HepG2 (cell line): ENCODE results near the gene ECSIT.

Source experiments
- AKAP8 ChIP-seq: sonication (generic); formaldehyde crosslinking; IDR thresholded peaks from 2 replicates; pipeline ENCODE4 v1.5.1; 2020; ENCODE audit warnings: mild to moderate bottlenecking, missing genetic modification reagents
- ATF2 ChIP-seq: sonication (generic); formaldehyde crosslinking; IDR thresholded peaks from 2 replicates; pipeline ENCODE4 v1.4.0; 2020; ENCODE audit warnings: missing genetic modification reagents
- BHLHE40 ChIP-seq: IDR thresholded peaks from 2 replicates; pipeline ENCODE4 v1.6.1; 2011; ENCODE audit warnings: low read length, improper control_type of control experiment
- CBX2 ChIP-seq, 2 experiments: fragments of 200-600 bp in 1 of 2; sonication (generic); formaldehyde crosslinking in 1 of 2; IDR thresholded peaks; 2 replicates each; pipeline versions ENCODE4 v1.7.0 to v1.8.1; 2018 to 2022; ENCODE audit warnings: low read depth in 2 of 2, low read length in 1 of 2, mild to moderate bottlenecking in 1 of 2, missing genetic modification reagents in 1 of 2
- CREB1 ChIP-seq, 2 experiments: fragments of 450-650 bp in 1 of 2; IDR thresholded peaks; 2 replicates each; pipeline ENCODE4 v1.6.1; 2016 to 2017; ENCODE audit warnings: control low read depth in 1 of 2, mild to moderate bottlenecking in 1 of 2, missing compliant biosample characterization in 1 of 2, missing genetic modification characterization in 1 of 2
- CTCF ChIP-seq: sonication (generic); formaldehyde crosslinking; IDR thresholded peaks from 2 replicates; pipeline ENCODE4 v1.5.0; 2020; ENCODE audit warnings: mild to moderate bottlenecking, missing genetic modification reagents, moderate library complexity
- EZH2 ChIP-seq: conservative IDR thresholded peaks from 2 replicates; pipeline ENCODE4 v1.6.1; 2012; ENCODE audit warnings: mild to moderate bottlenecking, low read depth, low read length, moderate library complexity
- MAX ChIP-seq: IDR thresholded peaks from 2 replicates; pipeline ENCODE4 v1.6.1; 2012; ENCODE audit warnings: inconsistent platforms
- PRDM15 ChIP-seq: sonication (generic); formaldehyde crosslinking; IDR thresholded peaks from 2 replicates; pipeline ENCODE4 v1.4.0; 2020; ENCODE audit warnings: missing genetic modification reagents
- RXRA ChIP-seq: sonication (generic); formaldehyde crosslinking; IDR thresholded peaks from 2 replicates; pipeline ENCODE4 v1.5.1; 2020; ENCODE audit warnings: missing genetic modification reagents
- ZNF230 ChIP-seq: sonication (generic); formaldehyde crosslinking; IDR thresholded peaks from 2 replicates; pipeline ENCODE4 v1.4.0; 2020; ENCODE audit warnings: mild to moderate bottlenecking, missing genetic modification reagents
- ZNF274 ChIP-seq: sonication (generic); formaldehyde crosslinking; IDR thresholded peaks from 2 replicates; pipeline ENCODE4 v1.5.1; 2020; ENCODE audit warnings: mild to moderate bottlenecking, missing genetic modification reagents
- TF ChIP-seq, protein P1 (sequence below): sonication (generic); formaldehyde crosslinking; IDR thresholded peaks from 2 replicates; pipeline ENCODE4 v1.4.0; 2020; ENCODE audit warnings: missing genetic modification reagents

- no peak for TF ChIP-seq RXRA (CRISPR knock-in tag)
- TF ChIP-seq, protein P1, sequence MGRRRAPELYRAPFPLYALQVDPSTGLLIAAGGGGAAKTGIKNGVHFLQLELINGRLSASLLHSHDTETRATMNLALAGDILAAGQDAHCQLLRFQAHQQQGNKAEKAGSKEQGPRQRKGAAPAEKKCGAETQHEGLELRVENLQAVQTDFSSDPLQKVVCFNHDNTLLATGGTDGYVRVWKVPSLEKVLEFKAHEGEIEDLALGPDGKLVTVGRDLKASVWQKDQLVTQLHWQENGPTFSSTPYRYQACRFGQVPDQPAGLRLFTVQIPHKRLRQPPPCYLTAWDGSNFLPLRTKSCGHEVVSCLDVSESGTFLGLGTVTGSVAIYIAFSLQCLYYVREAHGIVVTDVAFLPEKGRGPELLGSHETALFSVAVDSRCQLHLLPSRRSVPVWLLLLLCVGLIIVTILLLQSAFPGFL, result no peak
- no peak for TF ChIP-seq ZNF274 (CRISPR knock-in tag)
- no peak for TF ChIP-seq CTCF (CRISPR knock-in tag)
- no peak for TF ChIP-seq CBX2 (IDR thresholded peaks at IDR 0.05; ENCODE audit: low read depth, low read length)
- no peak for TF ChIP-seq CBX2 (CRISPR knock-in tag; IDR thresholded peaks at IDR 0.05; ENCODE audit: low read depth)
- no peak for TF ChIP-seq CREB1 (IDR thresholded peaks at IDR 0.05)
- TF ChIP-seq CREB1 (CRISPR knock-in tag; IDR thresholded peaks at IDR 0.05), result no peak
- no peak for TF ChIP-seq MAX
- TF ChIP-seq PRDM15, result no peak
- no peak for TF ChIP-seq ZNF230 (CRISPR knock-in tag)
- TF ChIP-seq EZH2, result no peak
- TF ChIP-seq AKAP8 (CRISPR knock-in tag), result no peak
- TF ChIP-seq ATF2 (CRISPR knock-in tag), result no peak
- no peak for TF ChIP-seq BHLHE40
Measured at GRCh38 chr19:11552666-11553372, 23.9 kb upstream of the ECSIT start.
